Cardiac fibroblast (primary cell): ENCODE data around the gene INSRR.

ENCODE experiments used
- DNase-seq, 2 donors: peaks; one replicate each; pipeline versions ENCODE4 v3.0.0 to v3.0.0-alpha.2; 2010; ENCODE audit warnings: low read depth in 2 of 2
- H3K4me3 ChIP-seq, 2 donors: replicated peaks in 1 of 2; 1 replicate in 1 of 2; 2 replicates in 1 of 2; pipeline ENCODE4 v1.5.1; 2011; ENCODE audit warnings: low read depth in 2 of 2, low read length in 2 of 2, mild to moderate bottlenecking in 2 of 2, moderate library complexity in 1 of 2
- TF ChIP-seq, protein P1 (sequence below): IDR thresholded peaks from one replicate; pipeline ENCODE4 v1.5.1; 2011; ENCODE audit warnings: low read depth, mild to moderate bottlenecking, low read length, inconsistent platforms

The INSRR gene

GRCh38 chr1:156809711-156810366 lies 49.1 kb downstream of the INSRR start:
- no peak overlapping the region for H3K4me3 ChIP-seq
- DNase-seq: no peak
- TF ChIP-seq, protein P1, sequence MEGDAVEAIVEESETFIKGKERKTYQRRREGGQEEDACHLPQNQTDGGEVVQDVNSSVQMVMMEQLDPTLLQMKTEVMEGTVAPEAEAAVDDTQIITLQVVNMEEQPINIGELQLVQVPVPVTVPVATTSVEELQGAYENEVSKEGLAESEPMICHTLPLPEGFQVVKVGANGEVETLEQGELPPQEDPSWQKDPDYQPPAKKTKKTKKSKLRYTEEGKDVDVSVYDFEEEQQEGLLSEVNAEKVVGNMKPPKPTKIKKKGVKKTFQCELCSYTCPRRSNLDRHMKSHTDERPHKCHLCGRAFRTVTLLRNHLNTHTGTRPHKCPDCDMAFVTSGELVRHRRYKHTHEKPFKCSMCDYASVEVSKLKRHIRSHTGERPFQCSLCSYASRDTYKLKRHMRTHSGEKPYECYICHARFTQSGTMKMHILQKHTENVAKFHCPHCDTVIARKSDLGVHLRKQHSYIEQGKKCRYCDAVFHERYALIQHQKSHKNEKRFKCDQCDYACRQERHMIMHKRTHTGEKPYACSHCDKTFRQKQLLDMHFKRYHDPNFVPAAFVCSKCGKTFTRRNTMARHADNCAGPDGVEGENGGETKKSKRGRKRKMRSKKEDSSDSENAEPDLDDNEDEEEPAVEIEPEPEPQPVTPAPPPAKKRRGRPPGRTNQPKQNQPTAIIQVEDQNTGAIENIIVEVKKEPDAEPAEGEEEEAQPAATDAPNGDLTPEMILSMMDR: no peak

DNA sequence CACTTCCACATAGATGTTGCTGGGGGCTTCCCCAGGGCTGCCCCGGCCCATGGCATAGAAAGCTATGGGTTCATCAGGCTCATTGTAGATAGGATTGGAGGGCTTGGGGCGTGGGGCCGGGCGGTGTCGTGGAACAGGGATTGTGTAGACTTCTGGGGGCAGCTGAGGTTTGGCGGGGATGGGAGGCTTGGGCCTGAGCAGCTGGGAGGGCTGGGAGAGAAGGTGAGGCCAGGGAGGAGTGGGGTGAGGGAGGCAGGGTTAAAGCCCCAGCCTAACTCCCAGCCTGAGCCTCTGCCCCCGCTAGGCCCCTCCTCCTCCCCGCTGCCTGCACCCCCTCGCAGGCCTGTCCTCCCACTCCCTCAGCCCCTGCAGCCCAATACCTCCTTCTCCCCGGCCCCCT lies 49.6 kb downstream of the INSRR start:
- DNase-seq: no peak

DNA sequence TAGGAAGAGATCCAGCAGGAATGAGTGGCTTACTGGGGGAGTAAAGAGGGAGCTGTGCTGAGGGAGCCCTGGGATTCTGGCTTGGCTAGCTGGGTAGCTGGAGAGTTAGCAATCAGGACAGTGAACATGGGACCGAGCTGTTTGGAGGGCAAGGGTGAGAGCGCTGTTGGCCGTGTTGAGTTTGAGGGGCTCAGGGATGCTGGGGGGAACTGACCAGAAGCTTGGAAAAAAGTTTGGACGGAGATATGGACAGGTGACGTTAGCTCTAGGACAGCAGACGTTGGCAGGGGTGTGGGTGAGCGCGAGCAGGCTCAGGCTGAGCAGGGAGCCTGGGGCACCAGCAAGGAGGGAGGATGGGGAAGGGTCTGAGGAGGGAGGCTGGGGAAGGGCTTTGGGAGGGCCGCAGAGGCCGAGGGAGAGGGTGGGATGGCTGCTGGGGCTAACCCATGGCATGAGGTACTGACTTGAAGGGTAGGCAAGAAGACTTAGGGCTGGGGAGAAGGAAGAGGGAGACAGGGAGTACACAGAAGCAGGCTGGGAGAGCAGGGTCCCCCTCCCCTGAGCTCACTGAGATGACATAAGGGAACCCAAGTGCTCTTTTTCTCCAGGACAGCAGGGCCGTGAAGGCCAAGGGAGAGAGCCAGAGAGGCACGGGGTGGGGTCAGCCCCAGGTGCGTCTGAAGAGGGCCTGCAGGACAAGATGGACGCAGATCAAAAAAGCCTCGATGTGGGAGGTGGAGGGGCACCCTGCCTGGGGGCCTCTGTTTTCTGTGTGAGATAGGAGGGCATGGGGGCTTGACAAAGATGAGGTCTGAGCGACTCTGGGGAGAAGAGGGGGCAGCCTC lies 50.5 kb downstream of the INSRR start:
- no peak for DNase-seq
- TF ChIP-seq, protein P1: no peak
- H3K4me3 ChIP-seq: no peak overlapping the region

More for the DNA sequence above, 49.6 kb downstream of the INSRR start:
- H3K4me3 ChIP-seq: no peak overlapping the region
- TF ChIP-seq, protein P1: no peak

- TF ChIP-seq, protein P1: no peak
- no peak overlapping the region for H3K4me3 ChIP-seq
- no peak for DNase-seq
These were observed 51.3 kb downstream of the INSRR start for GRCh38 chr1:156807627-156808026.

DNA sequence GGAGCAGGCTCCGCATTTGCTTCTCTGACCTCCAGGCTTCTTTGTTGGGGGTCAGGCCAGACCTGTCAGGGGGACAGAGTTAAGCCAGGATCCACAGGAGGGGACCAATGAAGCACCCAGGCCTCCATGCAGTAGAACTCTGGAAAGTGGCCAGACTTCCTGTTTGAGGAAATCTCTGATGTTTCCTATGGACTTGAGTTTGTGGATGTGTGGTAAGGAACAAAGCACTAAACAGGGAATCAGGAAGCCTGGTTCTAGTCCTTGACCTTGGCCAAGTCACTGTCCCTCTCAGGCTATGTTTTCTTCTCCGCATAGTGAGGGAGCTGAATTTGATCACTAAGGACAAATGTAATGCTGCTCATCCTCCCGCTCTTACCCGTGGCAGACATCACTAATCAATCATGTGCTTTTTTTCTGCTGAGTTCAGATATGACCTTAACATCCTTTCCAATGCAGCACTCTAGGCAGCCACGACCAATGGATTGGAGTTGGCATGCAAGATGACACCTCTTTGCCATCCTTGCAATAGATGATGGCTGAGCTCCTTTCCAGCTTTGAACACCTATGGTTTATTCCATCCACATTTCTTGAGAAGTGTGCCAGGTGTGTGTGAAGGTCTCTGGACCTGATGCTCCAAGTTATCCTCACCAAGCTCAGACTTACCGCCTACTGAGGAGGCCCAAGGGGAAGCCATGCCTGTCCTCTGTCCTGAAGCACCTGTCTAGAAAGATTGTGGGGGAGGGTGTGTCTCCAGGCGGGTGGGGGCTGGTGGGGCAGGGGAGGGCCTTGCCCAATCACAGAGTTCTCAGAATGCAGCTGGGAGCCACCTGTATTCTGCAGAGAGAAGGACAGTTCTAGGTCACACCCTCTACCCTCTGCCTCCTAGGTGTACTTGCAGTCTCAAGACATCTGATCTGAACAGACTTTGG lies 52.1 kb downstream of the INSRR start:
- peak in 1 of 2 donors; percentile 51 for DNase-seq
- TF ChIP-seq, protein P1: no peak
- no peak overlapping the region for H3K4me3 ChIP-seq

- TF ChIP-seq, protein P1: no peak
- peak; percentile 34 to 83 for DNase-seq
These were observed 53.0 kb downstream of the INSRR start for GRCh38 chr1:156805766-156806511.

More at GRCh38 chr1:156805766-156806511, 53.0 kb downstream of the INSRR start:
- no peak overlapping the region for H3K4me3 ChIP-seq
